ENCODE results near the gene POP5.
"Not testable (repeated sequence)": the region's sequence is repeated elsewhere in the genome, so short reads cannot be mapped to it uniquely, and the experiment has no call there.

The POP5 gene

DNA sequence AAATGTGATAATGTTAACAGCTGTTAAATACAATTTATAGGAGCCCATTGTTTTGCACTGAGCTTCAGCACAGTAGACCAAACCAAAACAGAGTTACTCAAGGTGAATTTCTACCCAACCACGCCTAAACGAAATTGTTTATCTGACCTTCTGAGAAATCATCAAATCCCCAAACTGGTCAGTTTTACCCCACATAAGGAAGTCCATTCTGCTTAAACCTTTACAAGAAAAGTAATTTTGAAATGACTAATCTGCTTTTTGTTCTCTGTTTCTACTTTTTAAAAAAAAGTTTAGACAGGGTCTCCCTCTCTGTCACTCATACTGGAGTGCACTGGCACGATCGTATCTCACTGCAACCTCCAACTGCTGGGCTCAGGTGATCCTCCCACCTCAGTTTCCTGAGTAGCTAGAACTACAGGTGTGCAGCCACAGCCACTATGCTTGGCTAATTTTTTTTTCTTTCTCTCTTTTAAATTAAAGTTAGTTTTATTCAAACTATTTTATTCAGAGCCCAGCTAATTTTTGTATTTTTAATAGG is 48.4 kb downstream of the POP5 start:
- no peaks in the 10 kb centered on the region for H3K27me3 ChIP-seq
- TF ChIP-seq, protein P1, sequence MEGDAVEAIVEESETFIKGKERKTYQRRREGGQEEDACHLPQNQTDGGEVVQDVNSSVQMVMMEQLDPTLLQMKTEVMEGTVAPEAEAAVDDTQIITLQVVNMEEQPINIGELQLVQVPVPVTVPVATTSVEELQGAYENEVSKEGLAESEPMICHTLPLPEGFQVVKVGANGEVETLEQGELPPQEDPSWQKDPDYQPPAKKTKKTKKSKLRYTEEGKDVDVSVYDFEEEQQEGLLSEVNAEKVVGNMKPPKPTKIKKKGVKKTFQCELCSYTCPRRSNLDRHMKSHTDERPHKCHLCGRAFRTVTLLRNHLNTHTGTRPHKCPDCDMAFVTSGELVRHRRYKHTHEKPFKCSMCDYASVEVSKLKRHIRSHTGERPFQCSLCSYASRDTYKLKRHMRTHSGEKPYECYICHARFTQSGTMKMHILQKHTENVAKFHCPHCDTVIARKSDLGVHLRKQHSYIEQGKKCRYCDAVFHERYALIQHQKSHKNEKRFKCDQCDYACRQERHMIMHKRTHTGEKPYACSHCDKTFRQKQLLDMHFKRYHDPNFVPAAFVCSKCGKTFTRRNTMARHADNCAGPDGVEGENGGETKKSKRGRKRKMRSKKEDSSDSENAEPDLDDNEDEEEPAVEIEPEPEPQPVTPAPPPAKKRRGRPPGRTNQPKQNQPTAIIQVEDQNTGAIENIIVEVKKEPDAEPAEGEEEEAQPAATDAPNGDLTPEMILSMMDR (IDR thresholded peaks at IDR 0.05): no peak
- no peak overlapping the region for H3K4me3 ChIP-seq (ENCODE audit: low read depth in 1 of 2, low read length in 1 of 2)
- no peaks in the 10 kb centered on the region for H3K9me3 ChIP-seq
- H3K27ac ChIP-seq: no peak overlapping the region
- H3K36me3 ChIP-seq: peaks cover 4% of the 10 kb centered on the region
- peaks cover 50 to 56% of the 10 kb centered on the region in 2 experiments for H3K4me1 ChIP-seq (ENCODE audit: control insufficient read depth in 1 of 2, insufficient read depth in 1 of 2, low read depth in 1 of 2, low read length in 1 of 2)

DNA sequence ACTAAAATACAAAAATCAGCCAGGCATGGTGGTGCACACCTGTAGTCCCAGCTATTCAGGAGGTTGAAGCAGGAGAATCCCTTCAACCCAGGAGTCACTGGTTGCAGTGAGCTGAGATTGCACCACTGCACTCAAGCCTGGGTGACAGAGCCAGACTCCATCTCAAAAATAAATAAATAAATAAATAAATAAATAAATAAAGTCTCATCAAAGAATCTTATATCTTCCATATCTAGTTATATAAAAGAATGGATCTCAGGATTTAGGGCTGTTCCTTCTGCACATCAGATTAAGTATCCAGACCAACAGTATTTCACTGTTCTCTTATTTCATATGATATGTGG is 50.8 kb downstream of the POP5 start:
- Histone ChIP-seq H3K4me3 (ENCODE audit: low read depth in 1 of 2, low read length in 1 of 2) (peak overlapping the region in 1 of 2 experiments; percentile 95), H3K4me1 (ENCODE audit: control insufficient read depth in 1 of 2, insufficient read depth in 1 of 2, low read depth in 1 of 2, low read length in 1 of 2) (peaks cover 26 to 32% of the 10 kb centered on the region in 2 experiments), H3K27ac (peak overlapping the region; percentile 86)

DNA sequence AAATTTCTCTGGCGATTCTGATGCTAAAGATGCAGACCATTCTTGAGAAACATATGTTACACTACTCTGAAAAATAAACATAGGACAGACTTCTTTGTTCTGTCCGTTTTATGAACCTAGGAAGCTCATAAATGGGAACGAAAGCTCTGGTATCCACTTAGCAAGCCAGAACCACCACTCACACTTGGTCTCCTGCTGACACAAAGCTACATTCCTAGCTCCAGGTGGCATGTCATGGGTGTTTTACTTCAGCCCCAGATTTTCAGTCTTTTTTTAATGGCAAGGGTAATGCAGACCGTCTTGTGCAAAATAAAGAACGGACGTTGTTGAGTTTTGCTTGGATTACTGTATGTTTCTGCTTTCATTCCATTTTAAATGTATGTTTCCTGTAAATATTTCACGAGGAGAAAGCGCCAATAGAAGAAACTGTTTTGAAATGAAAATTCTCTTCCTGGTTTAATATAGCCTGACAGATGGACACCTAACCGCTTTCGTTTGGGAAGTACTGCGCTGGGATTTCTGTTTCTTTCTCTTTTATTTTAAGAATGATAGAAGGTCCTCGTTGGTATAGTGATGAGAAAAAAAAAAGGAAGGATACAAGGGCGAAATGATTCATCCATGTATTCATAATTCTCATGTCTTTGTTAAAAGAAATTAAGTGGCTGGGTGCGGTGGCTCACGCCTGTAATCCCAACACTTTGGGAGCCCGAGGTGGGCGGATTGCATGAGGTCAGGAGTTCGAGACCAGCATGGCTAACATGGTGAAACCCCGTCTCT is 51.4 kb downstream of the POP5 start:
- peaks cover 23 to 28% of the 10 kb centered on the region in 2 experiments for H3K4me1 ChIP-seq (ENCODE audit: control insufficient read depth in 1 of 2, insufficient read depth in 1 of 2, low read depth in 1 of 2, low read length in 1 of 2)
- TF ChIP-seq, protein P1 (IDR thresholded peaks at IDR 0.05): no peak
- no peaks in the 10 kb centered on the region for H3K9me3 ChIP-seq
- no peaks in the 10 kb centered on the region for H3K36me3 ChIP-seq
- H3K27ac ChIP-seq: peak overlapping the region; percentile 86
- peak overlapping the region; percentile 95 to 98 for H3K4me3 ChIP-seq (ENCODE audit: low read depth in 1 of 2, low read length in 1 of 2)
- no peaks in the 10 kb centered on the region for H3K27me3 ChIP-seq

More for the DNA sequence above, 50.8 kb downstream of the POP5 start:
- not testable (repeated sequence) for H3K9me3 ChIP-seq, H3K27me3 ChIP-seq, H3K36me3 ChIP-seq

DNA sequence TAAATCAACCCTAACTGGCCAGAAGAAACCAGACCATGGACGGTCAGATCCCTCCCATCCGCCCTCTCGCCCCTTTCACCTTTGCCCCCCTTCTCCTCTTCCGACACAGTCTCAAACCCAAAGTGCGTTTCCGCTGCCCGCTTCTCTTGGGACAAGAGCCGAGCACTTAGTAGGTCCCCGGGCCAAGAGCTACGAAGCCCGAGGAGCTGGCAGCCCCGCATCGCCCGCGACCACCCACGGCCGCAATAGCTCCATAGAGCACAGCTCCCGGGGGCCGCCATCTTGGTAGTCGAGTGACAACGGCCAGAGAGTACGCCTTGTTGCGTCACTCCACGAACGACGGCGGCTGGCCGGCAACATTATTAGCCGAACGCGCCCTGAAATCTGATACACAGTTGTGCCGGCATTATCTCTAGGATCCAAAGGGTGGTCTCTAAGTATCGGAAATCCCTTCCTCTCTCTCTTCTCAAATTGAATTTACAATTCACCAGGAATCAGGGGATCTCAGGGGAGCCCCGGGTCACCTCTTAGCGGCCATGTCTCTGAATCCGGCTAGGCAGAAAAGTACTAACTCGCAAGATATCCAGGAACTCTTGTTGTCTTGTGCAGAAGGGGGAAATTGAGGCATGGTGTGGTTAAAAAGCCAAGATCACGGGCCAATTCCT is 52.2 kb downstream of the POP5 start, which contains the start of gene COQ5:
TSS of gene COQ5 (minus strand) at position 298 of the 665 bp plus-strand sequence. CDS start at position 281, 17 bp downstream.
- TF ChIP-seq, protein P1 (IDR thresholded peaks at IDR 0.05): no peak
- peak within 1 kb of the TSS; percentile 95 to 98 for H3K4me3 ChIP-seq (ENCODE audit: low read depth in 1 of 2, low read length in 1 of 2)
- H3K27me3 ChIP-seq: no peaks in the 10 kb centered on the region
- no peaks in the 10 kb centered on the region for H3K9me3 ChIP-seq
- no peaks in the 10 kb centered on the region for H3K36me3 ChIP-seq
- peaks cover 23 to 27% of the 10 kb centered on the region in 2 experiments for H3K4me1 ChIP-seq (ENCODE audit: control insufficient read depth in 1 of 2, insufficient read depth in 1 of 2, low read depth in 1 of 2, low read length in 1 of 2)
- peak within 1 kb of the TSS; percentile 86 for H3K27ac ChIP-seq
